Head of caudate nucleus (tissue), 42 donors: ENCODE measurements around the gene DECR2.

ENCODE experiments used
- DNase-seq, 42 donors: peaks; one replicate each; pipeline versions ENCODE4 v3.0.0 to v3.0.0-alpha.2; 2020 to 2021; ENCODE audit warnings: mixed read lengths in 7 of 42
- intact Hi-C: fragments of 100-400 bp; cut with DNase I; formaldehyde crosslinking; loops from one replicate; pipeline ENCODE4 v1.15.0; 2022

The DECR2 gene

GRCh38 chr16:459761-460160, 58.1 kb downstream of the DECR2 start:
- DNase-seq = no peak
- intact Hi-C loops = no loop called here

- intact Hi-C loops = no loop called here
- DNase-seq = no peak
These were observed 59.1 kb downstream of the DECR2 start for GRCh38 chr16:460787-461186.
